Measurements from ENCODE around the gene IL11. TPM values are rescaled to one million over a fixed set of nuclear protein-coding genes. Genes with fewer than 3 reads are reported as not detected.

IL11 gene
- total and polyA plus RNA-seq, 2 donors (not counting 3 experiments of a cell fraction or from before 2014, with no cell fraction given) = not detected

DNA sequence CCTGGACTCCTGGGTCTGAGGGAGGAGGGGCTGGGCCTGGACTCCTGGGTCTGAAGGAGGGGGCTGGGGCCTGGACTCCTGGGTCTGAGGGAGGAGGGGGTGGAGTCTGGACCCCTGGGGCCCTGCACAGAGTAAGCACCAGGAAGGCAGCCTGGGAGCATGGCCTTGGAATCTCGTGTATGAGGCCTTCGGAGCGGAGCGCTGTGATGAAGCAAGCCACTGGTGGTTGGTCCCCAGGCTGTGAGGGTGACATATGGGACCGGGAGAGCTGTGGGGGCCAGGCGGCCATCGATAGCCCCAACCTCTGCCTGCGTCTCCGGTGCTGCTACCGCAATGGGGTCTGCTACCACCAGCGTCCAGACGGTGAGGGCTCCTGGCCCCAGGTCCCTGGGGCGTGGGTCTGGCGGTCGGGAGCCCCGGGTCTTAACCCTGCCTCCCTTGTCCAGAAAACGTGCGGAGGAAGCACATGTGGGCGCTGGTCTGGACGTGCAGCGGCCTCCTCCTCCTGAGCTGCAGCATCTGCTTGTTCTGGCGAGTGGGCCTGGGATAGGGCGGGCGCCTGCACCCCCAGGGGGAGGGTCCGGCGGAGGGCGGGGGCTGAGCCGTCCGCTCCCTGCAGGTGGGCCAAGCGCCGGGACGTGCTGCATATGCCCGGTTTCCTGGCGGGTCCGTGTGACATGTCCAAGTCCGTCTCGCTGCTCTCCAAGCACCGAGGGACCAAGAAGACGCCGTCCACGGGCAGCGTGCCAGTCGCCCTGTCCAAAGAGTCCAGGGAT is 7.3 kb upstream of the IL11 start:
- CTCF ChIA-PET = interaction anchor here (1.0 kb wide), 1 partner anchor 38 kb away, joined by 3 read pairs; the partner anchor contains the start of gene KMT5C
- BruUV-seq (replicated peaks) = no TSS peak

More for the DNA sequence above, 7.3 kb upstream of the IL11 start:
- no peaks in the 10 kb centered on the region for H3K9me3 ChIP-seq (replicated peaks; ENCODE audit: control insufficient read depth, insufficient read depth, low read length)
- no peaks in the 10 kb centered on the region for H3K36me3 ChIP-seq (ENCODE audit: control insufficient read depth in 2 of 2, extremely low read depth in 1 of 2, insufficient read depth in 2 of 2, low read length in 2 of 2)
- no peak overlapping the region for H2AFZ ChIP-seq (ENCODE audit: low read depth, low read length)
- no peaks in the 10 kb centered on the region for H3K9me1 ChIP-seq (replicated peaks; ENCODE audit: control insufficient read depth, extremely low read depth, insufficient read depth, low read length)
- H4K20me1 ChIP-seq (replicated peaks; ENCODE audit: control insufficient read depth, extremely low read depth, insufficient read depth, low read length) = no peaks in the 10 kb centered on the region
- H3K4me2 ChIP-seq (ENCODE audit: insufficient read depth, low read length) = no peak overlapping the region
- H3K4me1 ChIP-seq (ENCODE audit: control insufficient read depth, extremely low read depth, insufficient read depth, low read length) = no peaks in the 10 kb centered on the region
- no peak for FAIRE-seq
- POLR2A ChIA-PET = no interaction called here
- no peak overlapping the region for H3K27ac ChIP-seq (ENCODE audit: insufficient read depth, low read depth, low read length)
- H3K27me3 ChIP-seq (ENCODE audit: control insufficient read depth in 2 of 2, insufficient read depth in 2 of 2, low read length in 2 of 2) = peaks cover 12 to 17% of the 10 kb centered on the region in 2 experiments
- intact Hi-C loops (cut with micrococcal nuclease) (no loop called here), dilution Hi-C loops (cut with MboI; ENCODE audit: extremely low pct_ligation_motif_present, low sequenced_read_pairs) (no loop called here)
- no peak for DNase-seq (ENCODE audit: low read depth, low spot score)
- H3K9ac ChIP-seq (replicated peaks; ENCODE audit: extremely low read depth, insufficient read depth, low read length) = no peak overlapping the region
- no peaks in the 10 kb centered on the region for H3K79me2 ChIP-seq (ENCODE audit: control insufficient read depth, insufficient read depth, low read length)
- TF ChIP-seq GATA2 (IDR thresholded peaks at IDR 0.05; ENCODE audit: insufficient read depth, insufficient read length, low read depth, low read length) (no peak), EZH2 (IDR thresholded peaks at IDR 0.05; ENCODE audit: borderline replicate concordance, low read depth, low read length, severe bottlenecking) (peak; percentile 70), MYC (IDR thresholded peaks at IDR 0.05; ENCODE audit: low read depth, low read length) (no peak), FOS (IDR thresholded peaks at IDR 0.05; ENCODE audit: borderline replicate concordance, insufficient read depth, low read length) (no peak), POLR2A (IDR thresholded peaks at IDR 0.05; ENCODE audit: low read depth, low read length) (no peak)
- TF ChIP-seq, protein P1, sequence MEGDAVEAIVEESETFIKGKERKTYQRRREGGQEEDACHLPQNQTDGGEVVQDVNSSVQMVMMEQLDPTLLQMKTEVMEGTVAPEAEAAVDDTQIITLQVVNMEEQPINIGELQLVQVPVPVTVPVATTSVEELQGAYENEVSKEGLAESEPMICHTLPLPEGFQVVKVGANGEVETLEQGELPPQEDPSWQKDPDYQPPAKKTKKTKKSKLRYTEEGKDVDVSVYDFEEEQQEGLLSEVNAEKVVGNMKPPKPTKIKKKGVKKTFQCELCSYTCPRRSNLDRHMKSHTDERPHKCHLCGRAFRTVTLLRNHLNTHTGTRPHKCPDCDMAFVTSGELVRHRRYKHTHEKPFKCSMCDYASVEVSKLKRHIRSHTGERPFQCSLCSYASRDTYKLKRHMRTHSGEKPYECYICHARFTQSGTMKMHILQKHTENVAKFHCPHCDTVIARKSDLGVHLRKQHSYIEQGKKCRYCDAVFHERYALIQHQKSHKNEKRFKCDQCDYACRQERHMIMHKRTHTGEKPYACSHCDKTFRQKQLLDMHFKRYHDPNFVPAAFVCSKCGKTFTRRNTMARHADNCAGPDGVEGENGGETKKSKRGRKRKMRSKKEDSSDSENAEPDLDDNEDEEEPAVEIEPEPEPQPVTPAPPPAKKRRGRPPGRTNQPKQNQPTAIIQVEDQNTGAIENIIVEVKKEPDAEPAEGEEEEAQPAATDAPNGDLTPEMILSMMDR (IDR thresholded peaks at IDR 0.05; ENCODE audit: extremely low read depth in 1 of 2, insufficient read depth in 1 of 2, low read depth in 1 of 2, low read length in 2 of 2) = no peak
- no peak overlapping the region for H3K4me3 ChIP-seq (replicated peaks in 1 of 3; ENCODE audit: insufficient read depth in 1 of 3, low read depth in 1 of 3, low read length in 3 of 3)
